ENCODE results near the gene PRCP.

GRCh38 chr11:82898241-82898640, 2.0 kb downstream of the PRCP start:
- no peak for TF ChIP-seq CTCF (IDR thresholded peaks at IDR 0.05)
- TF ChIP-seq POLR2A (IDR thresholded peaks at IDR 0.05) = no peak

Data from breast epithelium (tissue), 3 donors.